ENCODE measurements around the gene IRX6.

IRX6 gene

DNA sequence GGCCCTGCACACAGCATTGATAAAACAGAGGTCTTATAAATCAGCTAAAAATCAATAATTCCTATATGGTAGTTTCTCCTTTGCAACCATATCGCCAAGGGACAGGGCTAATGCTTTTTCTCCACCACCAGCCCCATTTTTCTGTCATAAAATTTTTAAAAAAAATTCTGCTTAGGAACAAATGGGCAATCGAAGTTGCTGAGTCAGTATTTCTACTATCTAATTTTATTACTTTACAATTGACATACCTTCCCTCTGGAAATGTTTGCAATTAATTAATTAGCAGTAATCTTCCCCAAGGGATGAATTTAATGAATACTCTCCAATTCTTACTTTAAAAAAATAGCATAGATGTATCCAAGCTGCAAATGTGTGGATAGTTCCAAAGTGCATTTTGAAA is 1.7 kb upstream of the IRX6 start:
- no peak for DNase-seq (ENCODE audit: low read depth in 2 of 2, low spot score in 1 of 2)

DNA sequence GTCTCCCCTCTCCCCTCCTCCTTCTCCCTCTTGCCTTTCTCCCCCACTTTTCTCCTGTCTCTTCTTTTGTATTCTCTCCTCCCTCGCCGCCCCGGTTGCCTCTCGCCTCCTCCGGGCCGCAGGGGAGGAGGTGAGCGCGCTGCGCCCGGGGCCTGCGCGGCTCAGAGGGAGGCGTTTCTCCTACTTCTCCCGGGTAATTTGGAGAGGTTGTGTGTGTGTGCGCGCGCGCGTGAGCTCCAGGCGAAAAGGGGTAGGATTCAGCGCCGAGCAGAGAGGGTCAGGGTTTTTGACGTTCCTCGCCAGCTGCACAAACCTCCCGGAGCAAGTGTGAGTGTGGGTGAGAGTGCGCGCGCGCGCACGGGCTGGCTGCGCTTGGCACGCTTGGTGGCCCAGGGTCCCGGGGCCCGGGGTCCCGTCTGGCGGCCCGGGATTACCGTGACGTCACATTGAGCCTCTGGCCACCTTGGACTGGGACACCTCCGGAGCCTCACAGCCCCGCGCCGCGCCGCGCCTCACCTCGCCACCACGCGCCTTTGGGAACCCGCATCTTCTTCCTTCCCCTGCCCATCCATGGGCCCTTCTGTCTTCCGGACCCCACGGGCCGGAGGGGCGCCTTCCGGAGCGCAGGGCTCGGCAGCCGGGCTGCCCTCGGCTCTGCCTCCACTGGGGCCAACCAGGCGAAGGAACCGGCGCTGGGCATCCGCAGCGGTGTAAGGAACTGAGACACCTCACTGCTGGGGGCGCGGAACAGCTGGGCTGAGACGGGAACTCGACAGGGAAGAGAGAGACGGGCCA is 479 bp downstream of the IRX6 start:
- DNase-seq (ENCODE audit: low read depth in 2 of 2, low spot score in 1 of 2) = no peak

DNA sequence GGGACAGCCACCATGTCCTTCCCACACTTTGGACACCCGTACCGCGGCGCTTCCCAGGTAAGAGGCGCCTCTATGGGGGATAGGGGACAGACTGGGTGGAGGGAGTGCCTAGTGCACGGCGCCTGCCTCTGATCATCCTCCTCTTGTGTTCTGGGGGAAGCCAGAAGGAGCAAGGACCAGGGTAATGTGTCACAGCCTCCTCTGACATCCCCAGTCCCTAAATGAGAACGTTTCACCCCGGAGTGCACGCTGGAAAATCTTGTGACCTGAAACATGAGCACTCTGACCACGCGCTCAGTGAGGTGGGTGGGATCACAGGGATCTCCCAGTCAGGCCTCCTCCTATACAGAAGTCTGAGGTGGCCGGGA is 1.1 kb downstream of the IRX6 start:
- DNase-seq (ENCODE audit: low read depth in 2 of 2, low spot score in 1 of 2) = no peak

DNA sequence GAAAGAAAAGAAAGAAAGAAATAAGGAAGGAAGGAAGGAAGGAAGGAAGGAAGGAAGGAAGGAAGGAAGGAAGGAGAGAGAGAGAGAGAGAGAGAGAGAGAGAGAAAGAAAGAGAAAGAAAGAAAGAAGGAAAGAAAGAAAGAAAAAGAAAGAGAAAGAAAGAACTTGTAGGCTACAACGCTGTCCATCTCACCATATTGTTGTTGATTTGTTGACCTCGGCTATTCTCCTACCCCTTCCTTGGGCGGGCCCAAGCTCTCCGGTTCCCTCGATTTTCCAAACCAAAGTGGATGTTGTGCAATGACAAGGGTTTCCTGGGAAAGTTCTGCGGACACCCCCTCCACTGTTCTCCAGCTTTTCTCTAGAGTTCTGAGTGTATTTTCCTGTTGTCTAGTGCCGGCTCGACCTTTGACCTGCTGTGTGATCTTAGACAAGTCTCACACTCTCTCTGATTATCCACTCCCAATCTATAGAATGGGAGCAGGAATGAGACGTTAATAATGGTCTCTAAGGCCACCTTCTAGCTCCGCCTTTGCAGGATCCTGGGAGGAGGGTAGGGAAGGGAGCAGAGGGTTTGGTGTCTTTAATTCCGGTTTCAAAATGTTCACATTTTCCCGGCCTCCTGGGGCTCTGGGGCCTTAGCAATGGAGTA is 1.6 kb downstream of the IRX6 start:
- no peak for DNase-seq (ENCODE audit: low read depth in 2 of 2, low spot score in 1 of 2)

DNA sequence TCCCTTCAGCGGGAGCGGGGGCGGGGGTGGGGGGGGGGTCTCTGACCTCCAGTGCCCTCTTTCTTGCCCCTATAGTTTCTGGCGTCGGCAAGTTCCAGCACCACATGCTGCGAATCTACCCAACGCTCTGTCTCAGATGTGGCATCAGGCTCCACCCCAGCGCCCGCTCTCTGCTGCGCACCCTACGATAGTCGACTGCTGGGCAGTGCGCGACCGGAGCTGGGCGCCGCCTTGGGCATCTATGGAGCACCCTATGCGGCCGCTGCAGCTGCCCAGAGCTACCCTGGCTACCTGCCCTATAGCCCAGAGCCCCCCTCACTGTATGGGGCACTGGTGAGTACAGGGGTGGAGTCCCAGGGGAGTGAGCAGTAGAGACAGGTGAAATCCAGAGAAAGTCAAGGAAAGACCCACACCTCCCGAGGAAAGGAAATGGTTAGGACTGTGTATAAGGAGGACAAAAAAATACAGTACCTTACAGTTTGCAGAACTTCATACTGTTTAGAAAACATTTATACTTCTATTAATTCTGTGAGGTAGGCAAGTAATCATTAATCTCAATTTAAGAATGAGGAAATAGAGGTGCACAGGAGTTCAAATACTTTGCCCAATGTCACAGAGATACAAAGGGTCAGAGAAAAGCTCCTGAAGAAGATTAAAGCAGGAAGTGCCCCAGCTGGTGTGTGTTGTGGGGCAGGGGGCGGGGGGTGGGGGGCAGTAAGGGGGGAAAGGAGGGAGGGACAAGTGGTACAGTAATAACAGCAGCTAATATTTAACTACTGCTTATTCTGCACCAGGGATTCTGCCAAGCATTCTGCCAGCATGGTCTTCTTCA is 2.5 kb downstream of the IRX6 start:
- DNase-seq (ENCODE audit: low read depth in 2 of 2, low spot score in 1 of 2) = no peak

DNA sequence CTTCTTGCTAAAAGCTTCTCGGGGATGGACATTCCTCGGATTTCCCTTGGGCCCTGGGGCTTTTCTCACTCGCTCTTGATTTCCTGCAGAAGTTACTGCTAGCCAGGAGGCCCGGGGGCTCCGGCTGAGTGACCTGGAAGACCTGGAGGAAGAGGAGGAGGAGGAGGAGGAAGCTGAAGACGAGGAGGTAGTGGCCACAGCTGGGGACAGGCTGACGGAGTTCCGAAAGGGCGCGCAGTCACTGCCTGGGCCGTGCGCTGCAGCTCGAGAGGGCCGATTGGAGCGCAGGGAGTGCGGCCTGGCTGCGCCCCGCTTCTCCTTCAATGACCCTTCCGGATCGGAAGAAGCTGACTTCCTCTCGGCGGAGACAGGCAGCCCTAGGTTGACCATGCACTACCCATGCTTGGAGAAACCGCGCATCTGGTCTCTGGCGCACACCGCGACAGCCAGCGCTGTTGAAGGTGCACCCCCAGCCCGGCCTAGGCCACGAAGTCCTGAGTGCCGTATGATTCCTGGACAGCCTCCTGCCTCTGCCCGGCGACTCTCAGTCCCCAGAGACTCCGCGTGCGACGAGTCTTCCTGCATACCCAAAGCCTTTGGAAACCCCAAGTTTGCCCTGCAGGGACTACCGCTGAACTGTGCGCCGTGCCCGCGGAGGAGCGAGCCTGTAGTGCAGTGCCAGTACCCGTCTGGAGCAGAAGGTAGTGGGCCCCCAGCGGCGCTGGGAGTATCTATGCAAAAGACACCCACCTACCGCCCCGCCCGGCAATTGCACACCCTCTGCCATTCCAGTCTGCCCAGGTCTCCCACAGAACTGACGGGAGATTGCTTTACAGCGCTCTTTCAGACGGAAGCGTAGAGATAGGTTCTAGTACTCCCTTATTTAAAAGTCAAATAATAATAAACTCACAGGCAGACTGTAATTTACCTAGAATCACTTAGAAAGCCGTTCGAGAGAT is 4.9 kb downstream of the IRX6 start:
- DNase-seq (ENCODE audit: low read depth in 2 of 2, low spot score in 1 of 2) = no peak

DNA sequence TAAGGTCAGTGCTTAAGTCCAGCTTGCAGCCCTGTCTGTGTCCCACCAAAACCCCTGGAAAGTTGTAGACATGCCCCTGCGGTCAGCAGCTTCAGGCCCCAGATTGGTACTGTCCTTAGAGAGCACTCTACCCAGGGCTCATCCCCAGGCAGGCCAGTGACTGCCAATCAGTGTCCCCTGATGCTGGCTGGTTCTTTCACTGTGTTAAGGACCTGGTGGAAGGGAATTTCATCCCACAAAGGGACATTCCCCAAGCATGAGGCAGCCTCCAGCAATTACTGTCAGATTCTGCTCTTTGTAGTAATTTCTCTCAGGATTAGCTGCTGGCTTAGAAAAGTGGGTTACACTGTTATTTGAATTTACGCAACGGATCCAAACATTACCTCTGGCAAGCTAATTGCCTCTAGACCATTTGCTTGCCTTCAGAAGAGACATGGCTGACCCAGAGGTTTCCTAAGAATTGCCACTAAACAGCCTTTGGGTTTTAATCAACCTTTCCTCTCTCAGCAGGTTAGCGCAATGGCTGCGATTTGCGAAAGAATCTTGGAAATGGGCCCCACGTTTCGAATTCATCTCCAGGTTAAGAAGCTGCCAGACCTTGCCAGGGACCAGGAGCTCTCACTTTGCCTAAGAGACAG is 5.9 kb downstream of the IRX6 start:
- DNase-seq (ENCODE audit: low read depth in 2 of 2, low spot score in 1 of 2) = no peak

DNA sequence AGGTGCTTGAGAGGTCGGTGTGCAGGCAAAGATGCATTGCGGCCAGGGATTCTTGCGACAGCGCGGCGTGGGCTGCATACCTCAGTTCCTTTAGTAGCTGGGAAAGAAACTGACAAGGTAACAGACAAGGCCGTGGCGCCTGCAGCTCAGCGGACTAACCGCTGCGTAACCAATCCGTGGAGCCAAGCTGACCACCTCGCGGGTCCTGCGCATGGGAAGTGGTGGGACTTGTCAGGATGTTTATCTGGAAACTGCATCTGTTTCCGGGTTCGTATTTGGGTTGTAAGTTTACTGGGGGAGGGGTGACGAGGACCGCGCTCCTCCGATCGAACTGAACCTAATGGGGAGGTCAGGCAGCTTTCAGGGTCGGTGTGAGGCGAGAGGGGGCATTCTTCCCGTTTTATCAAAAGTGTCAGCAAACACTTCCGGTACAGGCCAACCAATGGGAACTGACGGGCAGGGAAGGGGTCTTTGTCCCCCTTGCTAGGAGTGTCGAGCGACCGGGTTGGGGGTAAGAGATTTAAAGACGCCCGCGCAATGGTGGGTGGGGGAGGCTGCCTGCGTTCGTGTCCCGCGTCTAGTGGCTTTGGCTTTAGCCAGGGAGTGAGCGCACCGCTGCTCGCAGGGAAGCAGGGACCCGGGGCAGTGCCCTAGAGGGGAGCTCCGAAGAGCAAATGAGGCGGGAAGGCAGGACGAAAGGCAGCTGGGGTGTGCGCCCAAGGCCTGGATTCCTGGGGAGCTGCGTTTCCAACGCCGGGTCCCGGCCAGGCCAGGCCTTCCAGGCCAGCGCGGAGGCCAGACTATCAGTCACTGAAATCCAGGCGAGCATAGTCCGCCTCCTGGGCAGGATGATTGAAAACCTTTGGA is 7.0 kb downstream of the IRX6 start:
- DNase-seq (ENCODE audit: low read depth in 2 of 2, low spot score in 1 of 2) = no peak

DNA sequence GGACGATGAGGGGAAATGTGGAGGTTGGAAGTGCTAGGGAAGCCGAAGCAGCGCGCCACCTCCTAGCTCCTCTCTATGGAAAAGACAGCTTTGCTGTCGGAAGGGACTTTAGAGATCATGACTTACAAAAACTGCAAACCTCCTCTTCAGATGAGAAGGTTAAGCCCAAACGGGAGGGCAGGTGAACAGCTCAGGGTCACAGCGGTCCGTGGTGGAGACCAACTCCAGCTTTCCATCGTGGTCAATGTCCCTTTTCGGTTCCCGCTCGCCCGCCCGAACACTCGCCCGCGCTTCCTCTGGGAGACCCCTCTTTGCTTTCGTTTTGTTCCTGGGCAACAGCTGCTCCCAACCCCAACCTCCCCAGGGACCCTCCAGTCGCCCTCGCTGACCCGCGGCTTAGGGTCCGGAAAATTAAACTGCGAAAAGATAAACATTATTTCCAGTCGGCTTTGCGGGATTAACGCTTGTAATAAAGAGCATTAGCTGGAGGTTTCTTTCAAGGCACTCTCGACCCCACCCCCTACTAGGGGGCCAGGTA is 7.7 kb downstream of the IRX6 start:
- DNase-seq (ENCODE audit: low read depth in 2 of 2, low spot score in 1 of 2) = no peak

DNA sequence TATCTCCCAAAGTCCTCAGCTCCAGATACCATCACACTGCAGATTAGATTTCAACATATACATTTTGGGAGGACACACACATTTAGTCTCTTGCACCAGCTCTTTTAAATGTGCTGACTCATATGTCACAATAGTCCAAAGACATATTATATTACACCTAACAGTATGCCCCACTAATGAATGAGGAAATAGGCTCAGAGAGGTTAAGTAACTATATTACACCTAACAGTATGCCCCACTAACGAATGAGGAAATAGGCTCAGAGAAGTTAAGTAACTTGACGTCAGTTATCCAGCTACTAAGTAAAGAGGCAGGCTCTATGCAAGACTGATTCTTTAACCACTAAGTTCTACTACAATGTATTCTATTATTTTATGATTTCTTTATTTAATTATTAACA is 9.7 kb downstream of the IRX6 start:
- DNase-seq (ENCODE audit: low read depth in 2 of 2, low spot score in 1 of 2) = no peak

DNA sequence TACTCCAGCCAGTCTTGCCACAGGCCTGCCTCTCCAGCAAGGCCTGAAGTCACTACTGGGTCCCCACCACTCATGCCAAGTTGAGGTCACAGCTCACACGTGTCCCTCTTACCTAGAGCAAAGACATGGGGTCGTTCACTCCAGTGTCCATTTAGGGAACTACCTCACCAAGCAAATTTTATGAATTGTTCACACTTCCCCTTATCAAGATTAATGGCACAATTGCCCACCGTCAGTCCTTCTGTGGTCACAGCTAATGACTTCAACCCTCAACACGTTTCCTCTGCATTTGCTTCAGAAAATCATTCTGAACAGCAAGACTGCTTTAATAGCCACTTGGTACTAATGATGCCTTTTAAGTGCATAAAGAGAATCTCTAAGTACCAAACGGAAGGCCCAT is 14.6 kb downstream of the IRX6 start:
- DNase-seq (ENCODE audit: low read depth in 2 of 2, low spot score in 1 of 2) = no peak

DNA sequence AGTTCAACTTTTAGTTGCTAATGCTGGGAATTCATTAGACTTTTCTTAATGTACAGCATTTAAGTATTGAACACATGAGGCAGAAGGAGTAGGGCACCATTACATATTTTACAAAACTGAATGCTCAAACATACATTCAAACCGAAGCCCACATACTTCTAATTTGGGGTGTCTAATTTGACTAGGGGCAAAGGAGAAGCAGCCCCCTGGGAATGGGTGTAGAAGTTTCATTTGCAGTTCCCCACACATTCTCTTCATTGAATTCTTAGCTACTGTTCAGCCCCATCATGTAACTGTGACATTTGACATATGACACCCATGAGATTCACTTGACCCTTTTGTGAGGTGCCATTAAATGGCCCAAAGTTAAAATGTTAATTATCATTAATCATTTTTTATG is 16.4 kb downstream of the IRX6 start:
- no peak for DNase-seq (ENCODE audit: low read depth in 2 of 2, low spot score in 1 of 2)

DNA sequence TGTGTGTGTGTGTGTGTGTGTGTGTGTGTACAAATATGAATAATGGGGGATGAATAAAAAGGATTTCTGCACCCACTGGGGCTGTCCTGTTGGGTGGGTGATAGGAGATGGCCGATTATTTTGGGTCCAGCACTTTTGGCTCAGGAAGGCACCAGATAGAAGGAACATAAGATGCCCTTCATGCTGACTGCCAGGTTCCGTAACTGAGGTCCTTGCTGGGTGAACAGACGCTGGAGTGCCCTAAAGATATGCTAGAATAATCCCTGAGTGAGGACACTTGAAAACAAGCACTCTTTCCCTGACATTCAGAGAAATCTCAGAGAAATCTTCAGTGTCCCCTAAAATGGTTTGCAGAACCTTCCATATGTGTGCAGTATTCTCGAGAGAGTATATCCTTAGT is 17.7 kb downstream of the IRX6 start:
- DNase-seq (ENCODE audit: low read depth in 2 of 2, low spot score in 1 of 2) = no peak

DNA sequence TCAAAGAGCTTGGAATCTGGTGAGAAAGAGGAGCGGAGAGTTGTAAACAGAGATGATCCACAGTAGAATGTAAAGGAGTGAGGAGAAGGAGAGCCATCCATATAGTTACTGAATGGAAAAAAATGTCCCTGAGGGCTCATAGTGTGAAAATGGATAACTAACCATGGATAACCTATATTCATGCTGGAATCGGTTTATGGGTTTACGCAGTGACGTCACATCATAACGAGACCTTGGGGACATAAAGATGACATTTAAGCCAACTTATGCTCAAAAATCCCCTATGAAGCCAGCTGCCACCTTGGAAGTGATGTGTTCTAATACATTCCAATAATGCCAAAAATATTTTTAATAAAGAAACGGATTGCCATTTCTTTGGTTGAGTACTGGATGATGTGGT is 22.5 kb downstream of the IRX6 start:
- no peak for DNase-seq (ENCODE audit: low read depth in 2 of 2, low spot score in 1 of 2)

DNA sequence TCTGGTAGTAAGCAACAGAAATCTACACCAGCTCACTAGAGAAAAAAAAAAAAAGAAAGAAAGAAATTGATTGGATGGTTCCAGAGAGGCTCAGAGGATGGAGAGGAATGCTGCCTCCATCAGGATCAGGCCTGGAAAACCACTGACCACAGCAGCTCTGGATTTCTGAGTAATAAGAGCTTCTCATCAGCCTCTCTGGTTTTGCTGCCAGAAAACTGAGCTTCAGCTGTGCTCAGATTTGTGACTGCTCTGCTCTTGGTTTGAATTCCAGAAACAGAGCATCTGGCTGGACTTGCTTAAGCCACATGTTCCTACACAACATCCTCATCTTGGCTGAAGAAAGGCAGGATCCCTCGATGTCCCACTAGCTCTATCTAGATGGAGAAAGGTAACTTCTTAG is 25.9 kb downstream of the IRX6 start:
- no peak for DNase-seq (ENCODE audit: low read depth in 2 of 2, low spot score in 1 of 2)

DNA sequence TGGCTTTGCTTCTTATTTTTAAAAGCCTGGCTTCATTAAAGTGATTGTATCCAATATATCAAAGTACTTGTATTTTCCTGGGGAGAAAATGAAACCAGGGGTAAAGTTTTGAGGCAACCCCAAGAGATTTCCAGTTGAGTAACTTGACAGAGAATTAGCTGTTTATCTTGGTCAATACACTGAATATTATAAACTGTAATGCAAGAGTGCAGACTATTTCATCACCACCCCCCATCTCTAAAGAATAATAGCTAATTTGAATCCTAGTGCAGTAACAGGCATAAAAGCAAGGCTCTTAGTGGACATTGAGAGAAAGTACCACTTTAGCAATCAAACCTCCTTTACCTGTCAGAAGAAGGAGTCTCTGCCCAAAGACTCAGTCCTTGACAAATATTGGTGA is 27.0 kb downstream of the IRX6 start:
- DNase-seq (ENCODE audit: low read depth in 2 of 2, low spot score in 1 of 2) = no peak

DNA sequence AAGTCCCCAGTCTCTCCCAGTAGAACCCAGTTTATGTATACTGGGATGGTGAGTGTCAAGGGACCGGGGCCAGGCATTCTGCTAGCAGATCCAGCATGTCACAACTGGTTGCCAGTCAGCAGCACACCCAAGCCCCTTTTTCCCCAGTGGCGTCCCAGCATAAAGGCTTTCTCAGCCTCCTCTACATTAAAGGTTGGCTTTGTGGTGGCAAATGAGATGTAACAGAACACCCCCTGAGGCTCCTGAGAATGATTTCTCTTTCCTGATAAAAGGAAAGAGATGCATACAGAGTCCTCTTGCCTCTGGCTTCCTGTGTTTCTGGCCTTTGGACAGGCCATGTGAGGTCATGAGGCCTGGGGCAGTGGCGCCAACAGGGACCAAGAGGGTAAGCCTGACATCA is 27.9 kb downstream of the IRX6 start:
- DNase-seq (ENCODE audit: low read depth in 2 of 2, low spot score in 1 of 2) = no peak

DNA sequence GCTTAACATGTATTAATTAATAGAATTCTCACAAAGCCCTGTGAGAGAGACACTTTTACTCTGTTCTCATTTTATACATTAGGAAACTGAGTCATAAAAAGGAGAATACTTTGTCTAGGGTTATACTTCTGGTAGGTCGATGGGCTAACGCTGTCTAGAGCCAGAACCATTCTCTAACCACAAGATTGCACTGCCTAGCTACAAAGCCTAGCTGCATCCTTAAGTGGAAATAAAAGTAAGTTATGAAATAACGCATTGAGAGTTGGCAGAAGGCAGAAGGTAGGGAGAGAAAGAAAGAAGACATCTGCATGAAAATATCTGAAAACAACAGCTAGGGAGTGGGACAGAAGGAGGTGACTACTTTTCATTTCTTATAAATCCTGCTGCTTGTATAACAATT is 33.2 kb downstream of the IRX6 start:
- DNase-seq (ENCODE audit: low read depth in 2 of 2, low spot score in 1 of 2) = no peak

DNA sequence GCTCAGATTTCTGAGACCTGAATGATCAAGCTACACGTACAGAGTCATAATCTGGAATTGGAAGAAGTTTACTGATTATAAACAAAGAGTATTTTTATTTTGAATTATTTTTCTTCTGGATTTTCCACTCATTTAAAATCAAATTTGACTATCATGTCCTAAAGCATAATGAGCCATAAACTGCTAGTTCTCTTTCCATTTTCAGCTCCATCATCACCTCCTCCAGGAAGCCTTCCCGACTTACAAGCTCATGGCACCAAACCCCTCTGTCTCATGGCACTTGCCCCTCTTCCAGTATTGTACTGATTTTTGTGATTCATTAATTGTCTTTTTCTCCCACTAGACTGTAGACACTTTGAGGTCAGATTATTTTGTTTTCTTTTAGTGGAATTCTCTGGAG is 35.9 kb downstream of the IRX6 start:
- no peak for DNase-seq (ENCODE audit: low read depth in 2 of 2, low spot score in 1 of 2)

Data from stimulated activated CD8-positive, alpha-beta memory T cell treated with anti-CD3 and anti-CD28 coated beads, Interleukin-4, amount 100 ng/mL, for 4 hours (primary cell).